Suprapubic skin (tissue), 3 donors: ENCODE results near the gene GPR108.

ENCODE experiments used
- CTCF ChIP-seq, 2 donors: fragments of 200-600 bp in 1 of 2; fragments of 450-650 bp in 1 of 2; sonication (generic) in 1 of 2; IDR thresholded peaks; one replicate each; pipeline ENCODE4 v1.5.1; 2016 to 2019; ENCODE audit warnings: antibody characterized with exemption in 2 of 2, mild to moderate bottlenecking in 1 of 2, moderate library complexity in 1 of 2
- EP300 ChIP-seq: sonication (generic); formaldehyde crosslinking; IDR thresholded peaks from one replicate; pipeline ENCODE4 v1.6.1; 2017; ENCODE audit warnings: antibody characterized with exemption

- TF ChIP-seq CTCF (IDR thresholded peaks at IDR 0.05) (no peak), EP300 (no peak)
Measured at GRCh38 chr19:6743714-6744380, 6.5 kb upstream of the GPR108 start.
